Stimulated activated CD8-positive, alpha-beta memory T cell treated with anti-CD3 and anti-CD28 coated beads, Interleukin-15, amount 100 ng/mL, for 4 hours (primary cell): Measurements from ENCODE around the gene ATP5PB.

ENCODE experiments used
- DNase-seq, 2 donors: peaks; one replicate each; pipeline ENCODE4 v3.0.0-alpha.2; 2020; ENCODE audit warnings: low read depth in 2 of 2

The ATP5PB gene

GRCh38 chr1:111475701-111476100, 26.4 kb downstream of the ATP5PB start:
- DNase-seq: no peak

- no peak for DNase-seq
Observed at GRCh38 chr1:111476214-111476613, 26.9 kb downstream of the ATP5PB start.

GRCh38 chr1:111476761-111477309, 27.6 kb downstream of the ATP5PB start:
- DNase-seq: no peak

- DNase-seq: no peak
Observed at GRCh38 chr1:111480674-111481073, 31.4 kb downstream of the ATP5PB start.

- DNase-seq: peak in 1 of 2 donors; percentile 21
Observed at GRCh38 chr1:111481387-111482221, 32.3 kb downstream of the ATP5PB start.

GRCh38 chr1:111483166-111483565, 33.9 kb downstream of the ATP5PB start:
- DNase-seq: no peak

- DNase-seq: no peak
Observed at GRCh38 chr1:111483876-111484275, 34.6 kb downstream of the ATP5PB start.

GRCh38 chr1:111484391-111485026, 35.2 kb downstream of the ATP5PB start:
- DNase-seq: no peak

GRCh38 chr1:111486431-111486830, 37.2 kb downstream of the ATP5PB start:
- no peak for DNase-seq

- no peak for DNase-seq
Observed at GRCh38 chr1:111487133-111487532, 37.9 kb downstream of the ATP5PB start.

- no peak for DNase-seq
Observed at GRCh38 chr1:111488669-111489068, 39.4 kb downstream of the ATP5PB start.

- DNase-seq: no peak
Observed at GRCh38 chr1:111489604-111490003, 40.3 kb downstream of the ATP5PB start.

- DNase-seq: no peak
Observed at GRCh38 chr1:111490220-111490619, 41.0 kb downstream of the ATP5PB start.

GRCh38 chr1:111491070-111491469, 41.8 kb downstream of the ATP5PB start:
- DNase-seq: no peak

- DNase-seq: no peak
Observed at GRCh38 chr1:111496398-111496797, 47.1 kb downstream of the ATP5PB start.

- no peak for DNase-seq
Observed at GRCh38 chr1:111497592-111497991, 48.3 kb downstream of the ATP5PB start.

- no peak for DNase-seq
Observed at GRCh38 chr1:111499026-111499785, 49.9 kb downstream of the ATP5PB start.

- no peak for DNase-seq
Observed at GRCh38 chr1:111501645-111502044, 52.4 kb downstream of the ATP5PB start.

- DNase-seq: no peak
Observed at GRCh38 chr1:111503585-111504060, 54.4 kb downstream of the ATP5PB start, which contains the start of the genes ADORA3 and TMIGD3. Gene ADORA3, minus strand, starts transcription at chr1:111503633. Its CDS starts 279 bp downstream, at chr1:111503354. Gene TMIGD3, minus strand, starts transcription at chr1:111503633. Its CDS starts 279 bp downstream, at chr1:111503354.

- no peak for DNase-seq
Observed at GRCh38 chr1:111504097-111504496, 54.8 kb downstream of the ATP5PB start.

- DNase-seq: no peak
Observed at GRCh38 chr1:111505641-111506119, 56.4 kb downstream of the ATP5PB start.

- no peak for DNase-seq
Observed at GRCh38 chr1:111506561-111506960, 57.3 kb downstream of the ATP5PB start.
